SU-DHL-6 (cell line): ENCODE data around the gene FAM171A1.

Experiments
- EZH2phosphoT487 ChIP-seq: fragments of 200-600 bp; sonication (generic), shearing (Covaris generic); conservative IDR thresholded peaks from 2 replicates; pipeline ENCODE4 v1.6.1; 2018; ENCODE audit warnings: mild to moderate bottlenecking, antibody characterized with exemption, low read length, moderate library complexity, mixed read lengths
- TF ChIP-seq, protein P1 (sequence below): fragments of 200-600 bp; sonication (generic); IDR thresholded peaks from one replicate; pipeline ENCODE4 v1.5.1; 2017; ENCODE audit warnings: antibody characterized with exemption, mild to moderate bottlenecking, low read length, moderate library complexity; ENCODE audit not compliant: insufficient read depth, poor library complexity, severe bottlenecking

GRCh38 chr10:15416034-15416433 is 44.9 kb upstream of the FAM171A1 start:
- TF ChIP-seq, protein P1, sequence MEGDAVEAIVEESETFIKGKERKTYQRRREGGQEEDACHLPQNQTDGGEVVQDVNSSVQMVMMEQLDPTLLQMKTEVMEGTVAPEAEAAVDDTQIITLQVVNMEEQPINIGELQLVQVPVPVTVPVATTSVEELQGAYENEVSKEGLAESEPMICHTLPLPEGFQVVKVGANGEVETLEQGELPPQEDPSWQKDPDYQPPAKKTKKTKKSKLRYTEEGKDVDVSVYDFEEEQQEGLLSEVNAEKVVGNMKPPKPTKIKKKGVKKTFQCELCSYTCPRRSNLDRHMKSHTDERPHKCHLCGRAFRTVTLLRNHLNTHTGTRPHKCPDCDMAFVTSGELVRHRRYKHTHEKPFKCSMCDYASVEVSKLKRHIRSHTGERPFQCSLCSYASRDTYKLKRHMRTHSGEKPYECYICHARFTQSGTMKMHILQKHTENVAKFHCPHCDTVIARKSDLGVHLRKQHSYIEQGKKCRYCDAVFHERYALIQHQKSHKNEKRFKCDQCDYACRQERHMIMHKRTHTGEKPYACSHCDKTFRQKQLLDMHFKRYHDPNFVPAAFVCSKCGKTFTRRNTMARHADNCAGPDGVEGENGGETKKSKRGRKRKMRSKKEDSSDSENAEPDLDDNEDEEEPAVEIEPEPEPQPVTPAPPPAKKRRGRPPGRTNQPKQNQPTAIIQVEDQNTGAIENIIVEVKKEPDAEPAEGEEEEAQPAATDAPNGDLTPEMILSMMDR: no peak
- no peak for TF ChIP-seq EZH2phosphoT487
